NB4 (cell line): Measurements from ENCODE around the gene BACH2.

Experiments
- CTCF ChIP-seq: IDR thresholded peaks from one replicate; pipeline ENCODE4 v1.5.1; 2012; ENCODE audit warnings: low read depth, low read length
- MAX ChIP-seq: IDR thresholded peaks from 2 replicates; pipeline ENCODE4 v1.6.1; 2011; ENCODE audit warnings: low read depth, low read length
- MYC ChIP-seq: IDR thresholded peaks from 2 replicates; pipeline ENCODE4 v1.6.1; 2011; ENCODE audit warnings: low read depth, low read length
- POLR2A ChIP-seq: IDR thresholded peaks from 2 replicates; pipeline ENCODE4 v1.6.1; 2011; ENCODE audit warnings: mild to moderate bottlenecking; ENCODE audit not compliant: insufficient read length; ENCODE audit errors: extremely low read depth

GRCh38 chr6:90233213-90233612 is 63.4 kb downstream of the BACH2 start:
- TF ChIP-seq CTCF (no peak), POLR2A (no peak), MAX (no peak), MYC (no peak)
